ENCODE measurements around the gene ATG7.

DNA sequence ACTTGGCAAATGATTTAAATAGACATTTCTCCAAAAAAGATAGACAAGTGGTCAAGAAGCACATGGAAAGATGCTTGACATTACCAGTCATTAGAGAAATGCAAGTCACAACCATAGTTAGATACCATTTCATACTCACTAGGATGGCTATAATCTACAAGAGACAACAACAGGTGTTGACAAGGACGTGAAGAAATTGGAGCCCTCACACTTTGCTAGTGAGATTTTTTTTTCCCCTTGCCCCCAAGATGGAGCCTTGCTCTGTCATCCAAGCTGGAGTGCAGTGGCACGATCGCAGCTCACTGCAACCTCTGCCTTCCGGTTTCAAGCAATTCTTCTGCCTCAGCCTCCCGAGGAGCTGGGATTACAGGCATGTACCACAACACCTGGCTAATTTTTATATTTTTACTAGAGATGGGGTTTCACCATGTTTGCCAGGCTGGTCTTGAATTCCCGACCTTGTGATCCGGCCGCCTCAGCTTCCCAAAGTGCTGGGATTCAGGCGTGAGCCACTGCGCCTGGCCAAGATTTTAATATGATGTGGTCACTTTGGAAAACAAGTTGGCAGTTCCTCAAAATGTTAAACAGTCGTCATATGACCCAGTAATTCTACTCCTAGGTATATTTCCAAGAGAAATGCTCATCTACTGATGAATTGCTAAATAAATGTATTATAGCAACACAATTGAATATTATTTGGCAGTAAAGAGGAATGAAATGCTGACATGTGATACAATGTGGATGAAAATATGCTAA lies 103.3 kb downstream of the ATG7 start:
- TF ChIP-seq, protein P1, sequence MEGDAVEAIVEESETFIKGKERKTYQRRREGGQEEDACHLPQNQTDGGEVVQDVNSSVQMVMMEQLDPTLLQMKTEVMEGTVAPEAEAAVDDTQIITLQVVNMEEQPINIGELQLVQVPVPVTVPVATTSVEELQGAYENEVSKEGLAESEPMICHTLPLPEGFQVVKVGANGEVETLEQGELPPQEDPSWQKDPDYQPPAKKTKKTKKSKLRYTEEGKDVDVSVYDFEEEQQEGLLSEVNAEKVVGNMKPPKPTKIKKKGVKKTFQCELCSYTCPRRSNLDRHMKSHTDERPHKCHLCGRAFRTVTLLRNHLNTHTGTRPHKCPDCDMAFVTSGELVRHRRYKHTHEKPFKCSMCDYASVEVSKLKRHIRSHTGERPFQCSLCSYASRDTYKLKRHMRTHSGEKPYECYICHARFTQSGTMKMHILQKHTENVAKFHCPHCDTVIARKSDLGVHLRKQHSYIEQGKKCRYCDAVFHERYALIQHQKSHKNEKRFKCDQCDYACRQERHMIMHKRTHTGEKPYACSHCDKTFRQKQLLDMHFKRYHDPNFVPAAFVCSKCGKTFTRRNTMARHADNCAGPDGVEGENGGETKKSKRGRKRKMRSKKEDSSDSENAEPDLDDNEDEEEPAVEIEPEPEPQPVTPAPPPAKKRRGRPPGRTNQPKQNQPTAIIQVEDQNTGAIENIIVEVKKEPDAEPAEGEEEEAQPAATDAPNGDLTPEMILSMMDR (IDR thresholded peaks at IDR 0.05) = no peak
- TF ChIP-seq POLR2A (IDR thresholded peaks at IDR 0.05) = no peak

Measured in uterus (tissue), 2 donors.